PFSK-1 (cell line): ENCODE measurements around the gene PLD5.

Experiments
- POLR2AphosphoS5 ChIP-seq: IDR thresholded peaks from 2 replicates; pipeline ENCODE4 v1.6.1; 2012; ENCODE audit warnings: low read depth, mild to moderate bottlenecking, control low read depth, low read length, moderate library complexity
- REST ChIP-seq, 2 experiments: IDR thresholded peaks; 2 replicates each; pipeline versions ENCODE4 v1.6.1 to v1.8.0; 2011 to 2012; ENCODE audit warnings: low read depth in 2 of 2, low read length in 2 of 2, control low read depth in 1 of 2, inconsistent platforms in 1 of 2, mild to moderate bottlenecking in 1 of 2, moderate library complexity in 1 of 2; ENCODE audit not compliant: insufficient read depth in 1 of 2

- TF ChIP-seq REST (IDR thresholded peaks at IDR 0.05; ENCODE audit: insufficient read depth in 1 of 2, low read depth in 2 of 2, low read length in 2 of 2), result no peak
- TF ChIP-seq POLR2AphosphoS5, result no peak
These were observed 298.5 kb downstream of the PLD5 start for GRCh38 chr1:242225767-242226573.
